NCI-H2227 (cell line): ENCODE data around the gene RSPH9.

Experiments
- DNase-seq: peaks from one replicate; lab custom pipeline; 2025; ENCODE audit not compliant: unreplicated experiment; lab: John Stamatoyannopoulos, UW

The RSPH9 gene, protein sequence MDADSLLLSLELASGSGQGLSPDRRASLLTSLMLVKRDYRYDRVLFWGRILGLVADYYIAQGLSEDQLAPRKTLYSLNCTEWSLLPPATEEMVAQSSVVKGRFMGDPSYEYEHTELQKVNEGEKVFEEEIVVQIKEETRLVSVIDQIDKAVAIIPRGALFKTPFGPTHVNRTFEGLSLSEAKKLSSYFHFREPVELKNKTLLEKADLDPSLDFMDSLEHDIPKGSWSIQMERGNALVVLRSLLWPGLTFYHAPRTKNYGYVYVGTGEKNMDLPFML

DNA sequence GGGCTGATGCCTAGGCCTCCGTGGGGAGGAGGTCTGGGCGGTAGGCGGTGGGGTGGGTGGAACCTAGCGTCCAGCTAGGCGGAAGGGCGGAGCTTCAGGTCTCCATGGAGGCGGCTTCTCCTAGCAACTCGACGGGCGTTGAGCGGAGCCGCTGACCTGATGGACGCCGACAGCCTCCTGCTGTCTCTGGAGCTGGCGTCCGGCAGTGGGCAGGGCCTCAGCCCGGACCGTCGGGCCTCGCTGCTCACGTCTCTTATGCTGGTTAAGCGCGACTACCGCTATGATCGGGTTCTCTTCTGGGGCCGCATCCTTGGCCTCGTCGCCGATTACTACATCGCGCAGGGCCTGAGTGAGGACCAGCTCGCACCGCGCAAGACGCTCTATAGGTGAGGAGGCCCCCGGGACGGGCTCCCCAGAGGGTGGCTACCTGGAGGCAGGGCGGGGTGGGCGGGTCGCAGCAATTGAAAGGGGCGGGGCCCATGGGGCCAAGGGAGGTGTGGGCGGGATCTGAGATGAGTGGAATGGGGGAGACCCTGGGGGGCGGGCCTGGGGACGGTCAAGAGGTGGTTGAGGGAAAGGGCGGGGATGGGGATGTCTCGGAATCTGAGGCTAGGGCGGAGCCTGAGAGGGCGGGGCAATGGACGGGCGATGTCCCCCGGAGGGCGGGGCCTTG, at the start of gene RSPH9:
Gene RSPH9 (plus strand): TSS at position 97 of the 673 bp plus-strand sequence. CDS start 63 bp downstream, at position 160.
- peak; percentile 91 for DNase-seq

GRCh38 chr6:43600595-43600994, 44.2 kb upstream of the RSPH9 start:
- no peak for DNase-seq

GRCh38 chr6:43604174-43604573, 40.7 kb upstream of the RSPH9 start:
- no peak for DNase-seq

DNA sequence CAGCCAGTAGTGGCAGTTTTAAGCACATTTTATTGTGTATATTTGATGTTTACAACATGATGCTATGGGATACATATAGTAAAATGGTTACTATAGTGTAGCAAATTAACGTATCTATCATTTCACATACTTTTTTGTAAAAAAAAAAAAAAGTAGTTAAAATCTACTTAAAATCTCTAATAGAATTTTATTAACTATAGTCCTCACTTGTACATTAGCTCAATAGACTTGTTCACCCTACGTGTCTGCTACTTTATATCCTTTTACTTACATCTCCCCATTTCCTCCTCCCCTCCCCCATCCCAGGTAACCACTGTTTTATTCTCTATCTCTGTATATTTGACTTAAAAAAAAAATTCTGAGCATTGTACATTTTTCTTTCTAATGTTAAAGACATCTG, 38.8 kb upstream of the RSPH9 start:
- no peak for DNase-seq

- peak; percentile 73 for DNase-seq
These were observed 36.5 kb upstream of the RSPH9 start for GRCh38 chr6:43608310-43608763.

- DNase-seq = no peak
These were observed 36.0 kb upstream of the RSPH9 start for GRCh38 chr6:43608807-43609206.

- DNase-seq = no peak
These were observed 35.4 kb upstream of the RSPH9 start for GRCh38 chr6:43609402-43609801.

- no peak for DNase-seq
These were observed 34.4 kb upstream of the RSPH9 start for GRCh38 chr6:43610431-43610830.

GRCh38 chr6:43613721-43614395, 31.0 kb upstream of the RSPH9 start:
- no peak for DNase-seq

DNA sequence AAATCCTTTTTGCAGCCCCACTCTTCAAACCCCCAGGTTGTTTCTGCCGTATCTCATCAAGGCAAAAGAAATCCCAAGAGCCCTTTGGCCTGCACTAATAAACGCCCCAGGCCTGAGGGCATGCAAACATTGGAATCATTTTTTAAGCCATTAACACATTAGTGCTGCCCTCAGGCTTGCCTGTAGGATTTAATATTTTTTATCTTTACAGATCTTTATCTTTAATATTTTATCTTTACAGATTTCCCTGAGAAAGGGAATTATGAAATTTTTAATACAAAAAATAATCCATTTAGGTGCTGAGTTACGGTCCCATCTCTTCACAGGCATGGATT, 30.5 kb upstream of the RSPH9 start:
- DNase-seq = no peak

- DNase-seq = no peak
These were observed 27.9 kb upstream of the RSPH9 start for GRCh38 chr6:43616725-43617472.

DNA sequence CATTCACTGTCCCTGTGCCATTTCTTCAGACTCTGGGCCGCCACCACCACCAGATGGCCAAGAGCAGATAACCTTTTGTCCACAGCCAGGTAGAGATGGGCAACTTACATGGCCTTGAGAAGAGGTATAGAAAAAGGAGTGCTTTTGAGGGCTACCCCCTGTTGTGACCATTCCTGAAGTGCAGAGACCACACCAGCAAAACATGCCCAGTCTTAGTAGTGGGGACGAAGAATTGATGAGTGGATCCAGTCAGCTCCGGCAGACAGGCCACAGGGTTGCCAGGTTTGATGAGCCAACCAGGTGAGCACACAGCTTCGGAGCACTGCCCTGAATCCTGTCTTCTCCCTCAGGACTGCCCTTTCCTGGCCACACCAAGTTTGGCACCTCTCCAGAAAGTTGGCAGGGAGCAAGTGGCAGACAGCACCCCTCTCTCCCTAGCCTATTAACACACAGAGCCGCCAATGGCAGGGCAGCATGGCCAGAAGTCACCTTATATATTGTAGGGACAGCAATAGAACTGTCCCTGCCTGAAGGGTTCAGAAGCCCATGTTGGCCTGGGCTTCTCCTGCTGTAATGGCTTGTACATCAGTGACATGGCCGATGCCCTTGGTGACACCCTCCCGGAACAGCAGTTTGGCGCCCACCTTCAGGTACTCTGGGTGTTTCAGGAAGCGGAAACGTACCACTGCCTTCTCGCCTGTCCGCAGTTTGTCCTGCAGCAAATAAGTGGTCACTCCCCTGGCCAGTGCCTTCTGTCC, 23.6 kb upstream of the RSPH9 start:
- no peak for DNase-seq

- DNase-seq = no peak
These were observed 23.0 kb upstream of the RSPH9 start for GRCh38 chr6:43621836-43622180.

DNA sequence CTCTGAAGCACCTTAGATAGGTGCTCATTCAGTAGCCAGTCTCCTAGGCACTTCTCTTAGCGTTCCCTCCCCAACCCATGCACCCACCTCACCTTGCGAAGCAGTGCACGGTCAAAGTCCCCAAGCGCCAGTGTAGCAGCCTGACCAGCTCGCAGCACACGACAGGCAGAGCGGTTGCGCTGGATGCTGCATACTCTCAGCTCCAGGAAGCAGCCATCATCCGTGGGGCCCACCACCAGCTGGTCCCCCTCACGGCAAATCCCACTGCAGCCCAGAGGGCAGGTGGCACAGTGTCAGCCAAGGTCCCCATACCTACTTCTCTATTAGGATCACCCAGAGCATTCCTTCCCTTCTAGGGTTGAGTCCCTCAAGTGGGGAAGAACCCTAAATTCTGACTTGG, 22.3 kb upstream of the RSPH9 start:
- no peak for DNase-seq

DNA sequence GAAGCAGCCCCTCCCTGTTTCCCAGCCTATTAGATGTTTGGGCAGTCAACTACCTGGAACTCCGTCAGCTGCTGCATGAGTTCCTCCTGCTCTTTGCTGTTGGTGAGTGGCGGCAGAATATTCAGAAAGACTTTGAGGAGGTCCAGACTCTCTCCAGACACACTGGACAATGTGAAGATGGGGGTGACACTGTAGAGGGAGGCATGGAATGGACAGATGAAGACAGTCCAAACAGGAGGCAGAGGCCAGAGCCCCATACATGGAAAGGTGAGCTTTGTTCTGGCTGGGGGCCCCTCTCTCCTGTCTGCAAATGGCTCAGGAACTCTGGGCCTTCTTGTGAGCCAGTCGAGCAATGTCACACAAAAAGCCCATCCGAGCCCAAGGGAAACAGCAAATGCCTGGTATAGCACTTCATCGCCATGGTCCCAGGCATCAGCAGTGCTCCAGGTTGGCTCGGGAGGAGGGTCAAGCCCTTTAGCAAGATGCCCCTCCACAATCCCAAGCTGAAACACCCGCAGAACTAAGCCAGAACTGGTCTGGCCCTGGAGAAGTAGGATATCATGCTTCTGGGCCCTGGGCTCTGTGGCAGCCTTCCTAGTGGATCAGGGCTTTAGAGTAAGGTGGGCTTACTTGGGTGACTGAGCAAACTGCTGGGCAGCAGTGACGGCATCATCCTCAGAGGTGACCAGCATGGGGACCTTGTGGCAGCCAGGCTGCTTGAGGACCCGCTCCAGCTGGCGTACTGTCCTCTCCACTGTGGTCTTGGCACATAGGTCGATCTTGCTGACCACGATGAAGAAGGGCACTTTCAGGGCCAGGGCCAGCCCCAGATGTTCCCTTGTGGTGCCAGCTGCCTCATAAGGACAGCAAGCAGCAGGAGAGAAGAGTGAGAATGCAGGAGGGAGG, 20.7 kb upstream of the RSPH9 start:
- no peak for DNase-seq

GRCh38 chr6:43624786-43625288, 20.0 kb upstream of the RSPH9 start:
- DNase-seq = no peak

- DNase-seq = no peak
These were observed 19.3 kb upstream of the RSPH9 start for GRCh38 chr6:43625393-43625992.

- peak; percentile 17 for DNase-seq
These were observed 17.6 kb upstream of the RSPH9 start for GRCh38 chr6:43627008-43627825.
